Activated T-cell treated with anti-CD3 and anti-CD28 coated beads, Interleukin-2, amount 50 U/mL, for 72 hours (primary cell): ENCODE measurements around the gene ACP4. TPM values are rescaled to one million over a fixed set of nuclear protein-coding genes. Genes with fewer than 3 reads are reported as not detected.

ENCODE experiments used
- ATAC-seq, 2 donors: fragments of 150-1000 bp; cut with Tn5 transposase; replicated peaks in 1 of 2; 2 replicates each; pipeline ENCODE4 v1.10.0; 2021; ENCODE audit warnings: moderate library complexity in 2 of 2, mild to moderate bottlenecking in 1 of 2
- DNase-seq, 2 donors: peaks; one replicate each; pipeline ENCODE4 v3.0.0; 2021 to 2022; ENCODE audit warnings: mixed read lengths in 1 of 2
- H3K27ac Mint-ChIP-seq: one replicate; pipeline ENCODE4 v1.8.0; 2022; ENCODE audit warnings: mild to moderate bottlenecking, moderate library complexity, mixed read lengths
- H3K27me3 Mint-ChIP-seq: one replicate; pipeline ENCODE4 v1.8.0; 2022; ENCODE audit warnings: low read depth, mixed read lengths
- H3K36me3 Mint-ChIP-seq, 2 donors: one replicate each; pipeline ENCODE4 v1.8.0; 2022; ENCODE audit warnings: mixed read lengths in 2 of 2, mild to moderate bottlenecking in 1 of 2; ENCODE audit not compliant: insufficient read depth in 2 of 2
- H3K4me1 Mint-ChIP-seq: one replicate; pipeline ENCODE4 v1.8.0; 2022; ENCODE audit warnings: low read depth, mixed read lengths
- H3K4me3 Mint-ChIP-seq, 2 donors: one replicate each; pipeline ENCODE4 v1.8.0; 2022; ENCODE audit warnings: mild to moderate bottlenecking in 2 of 2, mixed read lengths in 2 of 2, moderate library complexity in 2 of 2
- H3K9me3 Mint-ChIP-seq, 2 donors: one replicate each; pipeline ENCODE4 v1.8.0; 2022; ENCODE audit warnings: mixed read lengths in 2 of 2
- total RNA-seq, 2 donors: library from RNA; stranded (reverse); gene quantifications; one replicate each; pipeline ENCODE4 v1.2.3, GENCODE V29; 2022

ACP4 gene
- total RNA-seq, 2 donors from 2014 or later: not detected

DNA sequence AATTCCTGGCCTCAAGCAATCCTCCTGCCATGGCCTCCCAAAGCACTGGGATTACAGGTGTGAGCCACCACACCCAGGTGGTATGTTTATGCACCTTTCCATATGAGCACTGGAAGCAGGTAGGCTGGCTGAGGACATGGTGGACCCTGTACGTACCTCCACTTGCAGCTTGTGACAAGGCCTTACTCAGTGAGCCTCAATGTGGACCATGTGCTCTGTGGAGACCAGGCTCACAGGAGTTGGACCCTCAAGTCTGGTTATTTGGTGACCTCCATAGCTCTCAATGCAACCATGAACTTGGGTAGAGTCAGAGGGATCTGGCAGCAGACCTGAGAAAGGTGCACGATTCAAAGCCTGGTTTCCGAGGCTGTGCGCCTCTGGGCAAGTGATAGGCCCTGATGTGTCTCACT is 5.5 kb downstream of the ACP4 start:
- H3K27ac Mint-ChIP-seq: no peak overlapping the region
- no peaks in the 10 kb centered on the region for H3K9me3 Mint-ChIP-seq
- no peaks in the 10 kb centered on the region for H3K4me1 Mint-ChIP-seq
- H3K4me3 Mint-ChIP-seq: no peak overlapping the region
- DNase-seq: no peak
- H3K36me3 Mint-ChIP-seq: peaks cover 5 to 13% of the 10 kb centered on the region in 2 donors
- no peaks in the 10 kb centered on the region for H3K27me3 Mint-ChIP-seq
- no peak for ATAC-seq

DNA sequence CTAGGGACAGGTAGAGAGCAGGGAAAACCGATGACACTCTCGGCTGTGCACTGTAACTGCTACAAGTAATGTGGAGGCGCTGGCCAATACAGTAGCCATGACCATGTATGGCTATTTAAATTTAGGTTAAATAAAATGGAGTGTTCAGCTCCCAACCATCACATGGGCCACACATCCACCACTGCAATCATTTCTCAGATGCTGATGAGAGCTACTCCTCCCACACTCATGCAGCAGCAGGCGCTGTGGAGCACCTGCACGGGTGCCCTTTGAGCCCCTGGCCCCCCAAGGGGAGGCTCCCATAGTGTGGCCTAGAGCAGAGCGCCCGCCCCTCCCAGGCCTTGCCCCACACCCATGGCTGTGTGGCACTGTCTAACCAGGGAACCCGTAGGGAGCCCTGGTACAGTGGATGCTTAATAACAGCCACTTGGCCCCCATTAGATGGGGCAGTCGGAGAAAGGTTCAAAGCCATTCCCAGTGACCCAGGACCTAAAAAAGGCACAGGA is 6.0 kb downstream of the ACP4 start:
- H3K27ac Mint-ChIP-seq: no peak overlapping the region
- H3K9me3 Mint-ChIP-seq: no peaks in the 10 kb centered on the region
- peaks cover 4% of the 10 kb centered on the region for H3K4me1 Mint-ChIP-seq
- DNase-seq (no peak), ATAC-seq (peak in 1 of 2 donors; percentile 10)
- no peak overlapping the region for H3K4me3 Mint-ChIP-seq
- peaks cover 6 to 18% of the 10 kb centered on the region in 2 donors for H3K36me3 Mint-ChIP-seq
- no peaks in the 10 kb centered on the region for H3K27me3 Mint-ChIP-seq

DNA sequence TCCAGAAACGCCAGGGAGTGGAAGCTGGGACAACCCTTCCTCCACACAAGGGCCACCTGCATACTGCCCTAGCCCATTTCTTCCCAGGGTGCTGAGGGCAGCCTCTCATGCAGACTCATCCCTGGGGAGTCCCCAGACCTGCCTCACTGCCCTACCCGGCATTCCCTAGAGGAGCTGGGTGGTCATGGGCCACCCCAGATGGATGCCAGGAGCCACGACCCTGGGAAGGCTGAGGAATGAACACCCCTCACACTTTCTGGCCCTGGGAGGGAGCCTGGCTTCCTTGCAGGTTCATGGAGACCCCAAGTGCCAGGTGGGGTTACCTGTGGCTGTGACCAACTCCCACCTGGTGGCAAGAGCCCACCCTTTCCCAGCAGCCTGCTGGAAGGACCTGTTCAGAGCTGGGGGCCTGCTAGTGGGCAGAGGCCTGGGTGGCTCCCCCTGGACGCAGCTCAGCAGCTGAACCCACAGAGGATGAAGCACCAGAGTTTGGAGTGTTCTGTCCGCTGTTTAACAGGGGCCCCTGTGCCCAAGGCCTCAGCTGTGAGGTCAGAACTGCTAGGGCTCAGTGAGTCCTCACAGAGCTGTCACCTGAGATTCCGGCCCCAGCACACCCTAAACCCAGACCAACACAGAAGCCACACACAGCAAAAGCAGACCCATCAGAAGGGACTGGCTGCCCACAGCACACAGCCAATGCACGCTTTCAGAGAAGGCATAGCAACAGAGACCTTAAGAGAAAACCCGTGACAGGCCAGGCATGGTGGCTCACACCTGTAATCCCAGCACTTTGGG is 6.6 kb downstream of the ACP4 start:
- peaks cover 11% of the 10 kb centered on the region for H3K4me1 Mint-ChIP-seq
- H3K4me3 Mint-ChIP-seq: no peak overlapping the region
- H3K36me3 Mint-ChIP-seq: peaks cover 7 to 20% of the 10 kb centered on the region in 2 donors
- no peak for DNase-seq
- no peak for ATAC-seq
- H3K27me3 Mint-ChIP-seq: no peaks in the 10 kb centered on the region
- no peaks in the 10 kb centered on the region for H3K9me3 Mint-ChIP-seq
- H3K27ac Mint-ChIP-seq: no peak overlapping the region

DNA sequence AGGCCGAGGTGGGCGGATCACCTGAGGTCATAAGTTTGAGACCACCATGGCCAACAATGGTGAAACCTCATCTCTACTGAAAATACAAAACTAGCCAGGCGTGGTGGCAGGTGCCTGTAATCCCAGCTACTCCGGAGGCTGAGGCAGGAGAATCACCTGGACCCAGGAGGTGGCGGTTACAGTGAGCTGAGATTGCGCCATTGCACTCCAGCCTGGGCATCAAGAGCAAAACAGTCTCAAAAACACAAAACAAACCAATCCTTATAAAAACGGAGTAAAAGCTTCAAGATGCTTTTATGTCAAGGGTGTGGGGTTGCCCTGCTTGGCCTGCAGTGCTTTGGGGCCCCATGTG is 7.2 kb downstream of the ACP4 start:
- peaks cover 9 to 23% of the 10 kb centered on the region in 2 donors for H3K36me3 Mint-ChIP-seq
- no peak for ATAC-seq

DNA sequence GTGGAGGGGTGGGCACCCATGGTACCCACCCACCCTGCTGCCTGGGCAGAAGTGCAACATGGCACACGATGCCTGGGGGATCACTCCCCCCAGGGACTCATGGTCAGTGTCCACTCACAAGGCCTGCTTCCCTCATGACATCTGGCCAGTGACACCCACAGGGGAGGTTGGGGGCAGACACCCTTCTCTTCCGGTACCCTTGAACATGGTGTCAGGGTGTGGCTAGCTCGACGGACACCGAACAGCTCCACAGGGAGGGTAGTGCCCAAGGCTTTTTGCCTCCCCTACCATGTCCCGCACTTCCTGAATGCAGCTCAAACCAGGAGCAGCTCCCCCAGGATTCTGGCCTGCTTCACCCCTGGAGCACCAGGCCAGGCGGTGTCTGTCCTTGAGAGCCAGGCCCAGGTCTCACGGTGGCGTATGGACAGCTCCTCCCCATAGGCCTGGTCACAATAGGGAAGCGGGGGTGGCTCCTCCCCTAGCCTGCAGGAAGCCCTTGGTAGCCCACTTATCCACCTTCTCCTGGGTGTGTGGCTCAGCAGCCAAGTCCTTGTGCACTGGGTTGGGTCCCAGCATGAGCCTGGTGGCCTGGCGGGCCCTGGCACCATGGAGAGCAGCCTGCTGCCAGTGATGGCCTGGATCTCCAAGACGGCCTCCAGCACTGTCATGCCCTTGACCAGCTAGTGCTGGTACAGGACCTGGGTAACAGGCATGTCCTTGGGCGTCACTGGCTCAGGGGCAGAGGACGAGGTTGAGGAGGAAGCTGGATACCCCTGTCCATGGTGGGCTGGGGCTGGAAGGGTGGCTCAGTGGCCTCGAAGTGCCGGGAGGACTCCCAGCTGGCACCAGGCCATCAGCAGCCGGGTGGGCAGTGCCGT is 7.8 kb downstream of the ACP4 start:
- Mint-ChIP-seq H3K36me3 (peaks cover 12 to 28% of the 10 kb centered on the region in 2 donors), H3K4me1 (peaks cover 23% of the 10 kb centered on the region), H3K9me3 (no peaks in the 10 kb centered on the region), H3K27me3 (no peaks in the 10 kb centered on the region), H3K27ac (no peak overlapping the region), H3K4me3 (no peak overlapping the region)
- DNase-seq (no peak), ATAC-seq (peak in 1 of 2 donors; percentile 7)

More for the DNA sequence above, 7.2 kb downstream of the ACP4 start:
- H3K27me3 Mint-ChIP-seq: no peaks in the 10 kb centered on the region
- H3K27ac Mint-ChIP-seq: no peak overlapping the region
- no peak for DNase-seq
- H3K4me3 Mint-ChIP-seq: no peak overlapping the region
- H3K4me1 Mint-ChIP-seq: peaks cover 16% of the 10 kb centered on the region
- no peaks in the 10 kb centered on the region for H3K9me3 Mint-ChIP-seq

DNA sequence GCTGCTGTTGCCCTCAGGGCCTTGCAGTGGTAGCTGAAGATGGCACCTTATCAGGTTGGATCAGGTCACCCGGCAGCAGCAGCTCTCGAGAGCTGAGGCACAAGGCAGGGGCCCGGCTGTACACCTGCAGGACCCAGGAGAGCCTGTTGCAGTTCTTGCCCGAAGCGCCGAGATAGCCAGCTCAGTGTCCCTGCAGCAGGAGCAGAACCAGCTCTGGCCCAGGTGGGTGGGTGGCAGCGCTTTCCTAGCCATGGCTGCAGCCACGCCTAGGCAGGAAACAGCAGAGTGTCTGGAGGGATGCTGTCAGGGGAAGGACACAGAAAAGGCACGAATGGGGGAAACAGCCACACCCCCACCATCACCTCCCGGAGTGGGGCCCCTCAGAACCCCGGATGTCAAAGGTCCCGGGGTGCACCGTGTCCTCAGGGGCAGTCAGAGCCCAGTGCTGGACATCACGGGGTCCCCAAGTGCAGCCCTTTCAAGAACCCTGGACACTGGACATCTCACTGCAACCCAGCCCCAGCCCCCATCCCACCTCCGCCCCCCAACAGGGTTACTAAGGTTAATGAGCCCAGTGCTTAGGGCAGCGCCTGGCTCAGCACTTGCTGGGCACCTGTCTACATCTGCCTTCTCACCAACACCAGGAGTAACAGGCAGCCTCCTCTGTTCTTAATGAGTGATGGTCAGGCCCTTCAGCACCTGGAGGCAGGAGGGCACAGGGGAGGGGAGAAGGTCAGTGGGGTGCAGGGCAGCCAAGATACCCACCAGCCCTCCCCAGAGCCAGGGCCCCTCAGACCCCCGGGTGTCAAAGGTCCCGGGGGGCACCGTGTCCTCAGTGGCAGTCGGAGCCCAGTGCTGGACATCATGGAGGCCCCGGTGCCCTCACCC is 8.7 kb downstream of the ACP4 start:
- no peak overlapping the region for H3K27ac Mint-ChIP-seq
- DNase-seq: no peak
- no peak overlapping the region for H3K4me3 Mint-ChIP-seq
- no peaks in the 10 kb centered on the region for H3K9me3 Mint-ChIP-seq
- no peak for ATAC-seq
- peaks cover 16 to 36% of the 10 kb centered on the region in 2 donors for H3K36me3 Mint-ChIP-seq
- no peaks in the 10 kb centered on the region for H3K27me3 Mint-ChIP-seq
- peaks cover 28% of the 10 kb centered on the region for H3K4me1 Mint-ChIP-seq

DNA sequence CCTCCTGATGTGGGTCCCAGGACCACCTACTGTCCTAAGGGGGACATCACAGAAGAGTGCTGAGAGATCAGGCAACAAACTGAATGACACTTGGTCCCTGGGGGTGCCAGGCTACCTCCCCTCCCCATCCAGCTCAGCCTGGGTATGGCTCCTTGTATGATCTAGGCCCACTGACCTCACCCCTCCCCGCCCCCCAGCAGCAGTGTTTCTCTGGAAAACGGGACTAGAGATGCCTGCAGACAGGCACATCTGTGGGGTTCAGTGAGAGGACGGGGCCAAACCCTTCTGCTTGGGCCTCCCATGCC is 9.3 kb downstream of the ACP4 start:
- H3K27me3 Mint-ChIP-seq: no peaks in the 10 kb centered on the region
- no peak for DNase-seq
- peaks cover 18 to 38% of the 10 kb centered on the region in 2 donors for H3K36me3 Mint-ChIP-seq
- H3K9me3 Mint-ChIP-seq: no peaks in the 10 kb centered on the region
- H3K4me3 Mint-ChIP-seq: no peak overlapping the region
- H3K4me1 Mint-ChIP-seq: peaks cover 30% of the 10 kb centered on the region
- H3K27ac Mint-ChIP-seq: no peak overlapping the region
- no peak for ATAC-seq

DNA sequence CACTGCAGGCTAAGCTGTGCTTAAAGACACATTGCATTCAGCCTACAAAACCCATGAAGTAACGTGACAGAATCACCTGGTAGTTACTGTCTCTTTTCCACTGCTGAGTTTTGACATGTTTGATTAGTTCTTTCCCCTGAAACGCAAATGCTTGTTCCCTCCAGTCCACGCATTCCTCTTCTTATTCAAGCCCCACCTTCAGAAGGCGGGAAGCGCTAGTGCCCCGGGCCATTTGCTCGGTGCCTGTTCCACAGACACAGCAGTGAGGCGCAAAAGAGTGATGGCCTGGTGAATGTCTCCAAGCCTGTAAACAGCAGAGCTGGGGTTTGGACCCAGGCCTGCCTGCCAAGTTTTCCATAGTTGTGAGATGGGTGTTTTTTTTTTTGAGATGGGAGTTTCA is 10.9 kb downstream of the ACP4 start:
- Mint-ChIP-seq H3K27me3 (no peaks in the 10 kb centered on the region), H3K27ac (peak overlapping the region; percentile 66), H3K4me3 (peak overlapping the region; percentile 39 to 100), H3K9me3 (no peaks in the 10 kb centered on the region), H3K4me1 (peaks cover 41% of the 10 kb centered on the region), H3K36me3 (peaks cover 18 to 38% of the 10 kb centered on the region in 2 donors)
- no peak for ATAC-seq
- DNase-seq: no peak

DNA sequence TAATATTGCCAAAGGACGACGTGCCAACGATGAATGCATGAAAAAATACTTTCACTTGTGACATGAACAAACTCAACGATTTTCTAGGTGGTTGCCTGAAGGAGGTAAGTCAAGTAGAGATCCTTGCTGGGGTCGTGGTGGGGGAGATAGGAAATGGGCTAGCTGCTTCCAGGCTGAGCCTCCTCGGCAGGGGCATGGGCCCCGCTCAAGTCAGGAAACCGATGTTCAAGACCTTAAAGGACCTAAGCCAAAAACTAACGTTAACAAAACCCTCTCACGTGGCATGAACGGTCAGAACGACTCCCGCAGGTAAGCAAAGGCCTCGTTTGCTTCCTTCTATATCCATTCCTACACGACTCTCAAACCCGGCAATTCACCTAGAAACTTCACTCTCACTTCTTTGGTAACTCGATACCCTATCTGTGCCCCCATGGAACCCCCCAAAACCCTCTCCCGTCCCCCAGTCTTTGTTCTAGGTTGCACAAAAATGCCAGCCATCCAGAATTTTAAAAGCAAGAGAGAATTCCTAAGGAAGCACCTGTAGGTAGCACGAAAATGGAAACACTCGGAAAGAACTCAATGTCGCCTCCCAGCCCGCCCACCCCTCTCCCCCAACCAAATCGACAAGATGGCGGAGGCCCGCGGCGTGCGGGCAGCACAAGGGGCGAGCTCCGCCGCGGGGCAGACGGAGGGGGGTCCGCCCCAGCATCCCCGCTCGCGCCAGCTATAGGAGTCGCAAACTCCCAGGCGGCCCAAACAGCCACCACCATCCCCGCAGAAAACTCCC is 13.6 kb downstream of the ACP4 start:
- Mint-ChIP-seq H3K4me3 (peak overlapping the region; percentile 93 to 100), H3K9me3 (no peaks in the 10 kb centered on the region), H3K27ac (peak overlapping the region; percentile 100), H3K36me3 (peaks cover 13 to 30% of the 10 kb centered on the region in 2 donors), H3K27me3 (no peaks in the 10 kb centered on the region), H3K4me1 (peaks cover 41% of the 10 kb centered on the region)
- no peak for DNase-seq
- ATAC-seq: no peak

DNA sequence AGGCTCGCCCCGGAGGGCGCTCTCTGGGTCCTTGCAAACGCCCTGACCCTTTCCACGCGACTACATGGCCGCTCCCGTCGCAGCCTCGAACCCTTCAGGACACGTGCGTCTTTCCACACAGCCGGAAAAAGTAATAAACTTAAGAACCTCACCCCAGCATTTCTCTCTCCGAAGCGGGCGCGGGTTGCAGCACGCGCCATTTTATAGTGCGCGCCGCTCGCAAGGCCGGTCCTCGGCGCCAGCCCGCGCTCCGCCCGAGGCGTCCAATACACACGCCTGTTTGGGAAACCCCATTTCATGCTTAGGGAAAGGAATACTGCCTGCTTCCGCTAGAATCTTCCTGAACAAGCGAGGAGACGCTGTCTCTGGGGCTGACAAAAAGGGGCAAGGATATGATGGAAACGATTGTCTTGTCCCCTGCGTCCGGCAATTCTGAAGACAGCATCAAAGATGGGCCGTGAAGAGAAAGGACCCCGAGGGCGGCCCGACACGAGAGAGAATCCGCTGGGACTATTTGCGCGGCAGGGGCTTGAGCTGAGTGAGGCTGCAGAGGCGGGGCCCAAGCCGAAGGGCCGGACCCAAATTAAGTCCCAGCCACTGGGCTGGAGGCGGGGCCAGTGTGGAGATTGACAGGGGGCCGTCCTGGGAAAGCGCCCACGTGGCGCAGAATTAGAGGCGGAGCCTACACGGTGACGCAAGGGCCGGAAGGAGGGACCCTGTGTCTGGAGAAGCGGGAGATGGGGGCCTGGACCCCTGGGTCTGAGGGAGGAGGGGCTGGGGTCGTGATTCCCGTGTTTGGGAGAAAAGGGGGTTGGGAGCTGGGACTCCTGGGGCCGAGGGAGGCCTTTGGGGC is 14.4 kb downstream of the ACP4 start:
- H3K9me3 Mint-ChIP-seq: no peaks in the 10 kb centered on the region
- peak overlapping the region; percentile 100 for H3K27ac Mint-ChIP-seq
- ATAC-seq: peak; percentile 98
- peaks cover 13 to 30% of the 10 kb centered on the region in 2 donors for H3K36me3 Mint-ChIP-seq
- H3K27me3 Mint-ChIP-seq: no peaks in the 10 kb centered on the region
- peak; percentile 98 to 99 for DNase-seq
- H3K4me1 Mint-ChIP-seq: peaks cover 41% of the 10 kb centered on the region
- peak overlapping the region; percentile 93 to 100 for H3K4me3 Mint-ChIP-seq

DNA sequence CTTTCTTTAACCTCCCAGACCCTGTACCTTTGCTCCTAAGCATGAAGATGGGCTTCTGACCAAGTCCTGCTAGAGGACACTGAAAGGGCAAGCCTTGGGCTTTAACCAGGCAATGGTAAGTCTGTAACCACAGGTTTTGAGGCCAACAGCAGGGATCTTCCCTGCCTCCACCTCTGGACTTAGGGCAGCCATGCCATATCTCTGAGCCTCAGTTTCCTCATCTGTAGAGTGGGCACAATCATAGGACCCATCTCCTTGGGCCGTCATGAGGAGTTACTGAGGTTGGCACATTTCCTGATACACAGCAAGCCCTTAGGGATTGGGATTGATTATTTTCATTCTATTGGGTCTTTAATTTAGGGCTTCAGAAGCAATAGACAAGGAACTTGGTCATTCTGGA is 18.6 kb downstream of the ACP4 start:
- Mint-ChIP-seq H3K9me3 (peaks cover 1 to 2% of the 10 kb centered on the region in 2 donors), H3K27me3 (no peaks in the 10 kb centered on the region), H3K27ac (no peak overlapping the region), H3K36me3 (peaks cover 2 to 3% of the 10 kb centered on the region in 2 donors), H3K4me3 (no peak overlapping the region), H3K4me1 (peaks cover 13% of the 10 kb centered on the region)
- DNase-seq (no peak), ATAC-seq (no peak)
